Astrocyte (in vitro differentiated cells and primary cell): ENCODE measurements around the gene OSTM1. TPM values are rescaled to one million over a fixed set of nuclear protein-coding genes. Genes with fewer than 3 reads are reported as not detected.
"Not testable (repeated sequence)": the region's sequence is repeated elsewhere in the genome, so short reads cannot be mapped to it uniquely, and the experiment has no call there.

Experiments
- DNase-seq: peaks from one replicate; pipeline ENCODE4 v3.0.0-alpha.2; 2010; ENCODE audit warnings: low read depth
- FAIRE-seq: peaks from 2 replicates; lab custom pipeline; 2011; peaks lifted over from hg19 to GRCh38; lab: Jason Lieb, UNC
- H2AFZ ChIP-seq: 2 replicates; pipeline ENCODE4 v1.6.0; 2012; ENCODE audit warnings: low read depth, low read length, inconsistent platforms
- H3K27ac ChIP-seq: 2 replicates; pipeline ENCODE4 v1.5.1; 2011; ENCODE audit warnings: low read depth, low read length, inconsistent platforms
- H3K27me3 ChIP-seq: 2 replicates; pipeline ENCODE4 v1.6.0; 2011; ENCODE audit warnings: low read length, inconsistent platforms; ENCODE audit not compliant: insufficient read depth
- H3K36me3 ChIP-seq: 2 replicates; pipeline ENCODE4 v1.5.1; 2011; ENCODE audit warnings: low read length, inconsistent platforms; ENCODE audit not compliant: insufficient read depth
- H3K4me1 ChIP-seq: 2 replicates; pipeline ENCODE4 v1.5.1; 2011; ENCODE audit warnings: low read length, inconsistent platforms; ENCODE audit not compliant: insufficient read depth
- H3K4me2 ChIP-seq: 2 replicates; pipeline ENCODE4 v1.6.0; 2012; ENCODE audit warnings: low read length, inconsistent platforms
- H3K4me3 ChIP-seq: 2 replicates; pipeline ENCODE4 v1.5.1; 2011; ENCODE audit warnings: low read depth, mild to moderate bottlenecking, low read length, inconsistent platforms; ENCODE audit not compliant: insufficient read depth
- H3K79me2 ChIP-seq: 2 replicates; pipeline ENCODE4 v1.6.0; 2012; ENCODE audit warnings: mild to moderate bottlenecking, low read length, inconsistent platforms; ENCODE audit not compliant: insufficient read depth
- H3K9ac ChIP-seq: 2 replicates; pipeline ENCODE4 v1.6.0; 2012; ENCODE audit warnings: mild to moderate bottlenecking, low read length, inconsistent platforms
- H3K9me3 ChIP-seq: 2 replicates; pipeline ENCODE4 v1.5.1; 2012; ENCODE audit warnings: low read depth, mild to moderate bottlenecking, low read length, inconsistent platforms; ENCODE audit not compliant: insufficient read depth
- H4K20me1 ChIP-seq: 2 replicates; pipeline ENCODE4 v1.6.0; 2012; ENCODE audit warnings: low read length, inconsistent platforms; ENCODE audit not compliant: insufficient read depth
- H3K27ac Mint-ChIP-seq: one replicate; pipeline ENCODE4 v1.8.0; 2021; ENCODE audit warnings: mild to moderate bottlenecking, mixed read lengths; ENCODE audit not compliant: unreplicated experiment
- H3K27me3 Mint-ChIP-seq: one replicate; pipeline ENCODE4 v1.8.0; 2021; ENCODE audit warnings: low read depth, mixed read lengths; ENCODE audit not compliant: unreplicated experiment
- H3K36me3 Mint-ChIP-seq: one replicate; pipeline ENCODE4 v1.8.0; 2021; ENCODE audit warnings: low read depth, mixed read lengths; ENCODE audit not compliant: unreplicated experiment
- H3K4me1 Mint-ChIP-seq: one replicate; pipeline ENCODE4 v1.8.0; 2021; ENCODE audit warnings: low read depth, mixed read lengths; ENCODE audit not compliant: unreplicated experiment
- H3K4me3 Mint-ChIP-seq: one replicate; pipeline ENCODE4 v1.8.0; 2021; ENCODE audit warnings: mild to moderate bottlenecking, moderate library complexity, mixed read lengths; ENCODE audit not compliant: unreplicated experiment
- H3K9me3 Mint-ChIP-seq: one replicate; pipeline ENCODE4 v1.8.0; 2021; ENCODE audit warnings: mild to moderate bottlenecking, mixed read lengths; ENCODE audit not compliant: unreplicated experiment
- EZH2 ChIP-seq: IDR thresholded peaks from 2 replicates; pipeline ENCODE4 v1.6.1; 2012; ENCODE audit warnings: mild to moderate bottlenecking, low read length, inconsistent platforms; ENCODE audit not compliant: insufficient read depth
- total RNA-seq: library from RNA; stranded (reverse); gene quantifications from 2 replicates; pipeline ENCODE4 v1.2.1, GENCODE V29; 2021
- TF ChIP-seq, protein P1 (sequence below): IDR thresholded peaks from 2 replicates; pipeline ENCODE4 v1.5.1; 2011; ENCODE audit warnings: low read depth, mild to moderate bottlenecking, inconsistent platforms, low read length, moderate library complexity; ENCODE audit not compliant: insufficient read depth

Gene OSTM1
- total RNA-seq, 1 donor from 2014 or later = 58.3 TPM

DNA sequence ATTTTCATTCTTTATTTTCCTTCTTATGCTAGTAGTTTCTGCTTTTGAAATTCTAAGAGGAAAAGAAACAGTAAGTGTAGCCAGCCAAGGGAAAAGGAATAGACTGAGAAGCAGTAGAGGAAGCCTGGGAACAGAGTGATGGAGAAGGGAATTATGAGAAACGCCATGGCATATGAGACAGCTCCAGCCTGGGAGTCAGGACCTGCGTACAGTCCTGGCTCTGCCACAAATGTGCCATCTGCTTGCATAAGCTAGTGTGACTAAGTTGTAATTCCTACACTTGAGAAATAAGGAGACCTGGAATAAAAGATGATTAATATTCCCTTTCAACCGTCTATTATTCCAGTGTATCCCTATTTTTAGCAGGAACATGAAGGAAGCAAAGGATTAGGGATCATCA is 47.5 kb downstream of the OSTM1 start:
- no peak overlapping the region for H3K27ac ChIP-seq
- H3K79me2 ChIP-seq = no peaks in the 10 kb centered on the region
- Mint-ChIP-seq H3K9me3 (peaks cover 1% of the 10 kb centered on the region), H3K27ac (no peak overlapping the region), H3K27me3 (no peaks in the 10 kb centered on the region), H3K4me1 (no peaks in the 10 kb centered on the region), H3K4me3 (no peak overlapping the region), H3K36me3 (peaks cover 7% of the 10 kb centered on the region)
- DNase-seq (no peak), FAIRE-seq (no peak)
- H4K20me1 ChIP-seq = no peaks in the 10 kb centered on the region
- H3K36me3 ChIP-seq = no peaks in the 10 kb centered on the region
- H2AFZ ChIP-seq = no peak overlapping the region
- no peaks in the 10 kb centered on the region for H3K9me3 ChIP-seq
- no peak overlapping the region for H3K4me2 ChIP-seq
- no peaks in the 10 kb centered on the region for H3K27me3 ChIP-seq
- H3K4me3 ChIP-seq = no peak overlapping the region
- no peak for TF ChIP-seq EZH2
- TF ChIP-seq, protein P1, sequence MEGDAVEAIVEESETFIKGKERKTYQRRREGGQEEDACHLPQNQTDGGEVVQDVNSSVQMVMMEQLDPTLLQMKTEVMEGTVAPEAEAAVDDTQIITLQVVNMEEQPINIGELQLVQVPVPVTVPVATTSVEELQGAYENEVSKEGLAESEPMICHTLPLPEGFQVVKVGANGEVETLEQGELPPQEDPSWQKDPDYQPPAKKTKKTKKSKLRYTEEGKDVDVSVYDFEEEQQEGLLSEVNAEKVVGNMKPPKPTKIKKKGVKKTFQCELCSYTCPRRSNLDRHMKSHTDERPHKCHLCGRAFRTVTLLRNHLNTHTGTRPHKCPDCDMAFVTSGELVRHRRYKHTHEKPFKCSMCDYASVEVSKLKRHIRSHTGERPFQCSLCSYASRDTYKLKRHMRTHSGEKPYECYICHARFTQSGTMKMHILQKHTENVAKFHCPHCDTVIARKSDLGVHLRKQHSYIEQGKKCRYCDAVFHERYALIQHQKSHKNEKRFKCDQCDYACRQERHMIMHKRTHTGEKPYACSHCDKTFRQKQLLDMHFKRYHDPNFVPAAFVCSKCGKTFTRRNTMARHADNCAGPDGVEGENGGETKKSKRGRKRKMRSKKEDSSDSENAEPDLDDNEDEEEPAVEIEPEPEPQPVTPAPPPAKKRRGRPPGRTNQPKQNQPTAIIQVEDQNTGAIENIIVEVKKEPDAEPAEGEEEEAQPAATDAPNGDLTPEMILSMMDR = no peak
- no peaks in the 10 kb centered on the region for H3K4me1 ChIP-seq
- H3K9ac ChIP-seq = no peak overlapping the region

DNA sequence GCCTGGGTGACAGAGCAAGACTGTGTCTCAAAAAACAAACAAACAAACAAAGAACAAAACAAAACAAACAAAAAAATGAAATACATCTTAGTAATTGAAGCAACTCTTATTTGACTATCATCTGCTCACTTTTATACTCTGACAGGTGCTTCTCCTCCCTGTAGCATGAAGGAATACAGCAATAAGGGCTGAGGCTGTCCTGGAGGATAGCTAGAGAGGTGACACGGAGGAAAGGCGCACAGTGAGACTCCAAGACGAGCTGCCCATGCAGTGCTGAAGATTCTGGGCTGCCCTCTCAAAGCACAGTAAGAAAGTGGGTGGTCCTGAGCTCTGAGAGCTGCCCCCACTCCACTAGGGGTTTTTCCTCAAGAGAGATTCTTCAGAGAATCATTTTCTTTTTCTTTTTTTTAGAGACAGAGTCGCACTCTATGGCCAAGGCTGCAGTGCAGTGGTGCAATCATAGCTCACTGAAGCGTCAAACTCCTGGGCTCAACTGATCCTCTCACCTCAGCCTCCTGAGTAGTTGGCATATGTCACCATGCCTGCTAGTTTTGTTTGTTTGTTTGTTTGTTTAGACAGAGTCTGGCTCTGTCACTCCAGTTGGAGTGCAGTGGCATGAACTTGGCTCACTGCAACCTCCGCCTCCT is 50.0 kb downstream of the OSTM1 start:
- Histone ChIP-seq H3K4me3 (no peak overlapping the region), H2AFZ (no peak overlapping the region), H3K4me2 (no peak overlapping the region), H3K36me3 (no peaks in the 10 kb centered on the region), H3K9ac (no peak overlapping the region), H4K20me1 (no peaks in the 10 kb centered on the region), H3K9me3 (no peaks in the 10 kb centered on the region), H3K4me1 (no peaks in the 10 kb centered on the region), H3K79me2 (no peaks in the 10 kb centered on the region), H3K27me3 (no peaks in the 10 kb centered on the region), H3K27ac (no peak overlapping the region)
- TF ChIP-seq, protein P1 = no peak
- no peak for TF ChIP-seq EZH2
- Mint-ChIP-seq H3K27me3 (no peaks in the 10 kb centered on the region), H3K27ac (no peak overlapping the region), H3K9me3 (peaks cover 1% of the 10 kb centered on the region), H3K36me3 (peaks cover 4% of the 10 kb centered on the region), H3K4me1 (no peaks in the 10 kb centered on the region), H3K4me3 (no peak overlapping the region)
- no peak for FAIRE-seq
- DNase-seq = no peak

DNA sequence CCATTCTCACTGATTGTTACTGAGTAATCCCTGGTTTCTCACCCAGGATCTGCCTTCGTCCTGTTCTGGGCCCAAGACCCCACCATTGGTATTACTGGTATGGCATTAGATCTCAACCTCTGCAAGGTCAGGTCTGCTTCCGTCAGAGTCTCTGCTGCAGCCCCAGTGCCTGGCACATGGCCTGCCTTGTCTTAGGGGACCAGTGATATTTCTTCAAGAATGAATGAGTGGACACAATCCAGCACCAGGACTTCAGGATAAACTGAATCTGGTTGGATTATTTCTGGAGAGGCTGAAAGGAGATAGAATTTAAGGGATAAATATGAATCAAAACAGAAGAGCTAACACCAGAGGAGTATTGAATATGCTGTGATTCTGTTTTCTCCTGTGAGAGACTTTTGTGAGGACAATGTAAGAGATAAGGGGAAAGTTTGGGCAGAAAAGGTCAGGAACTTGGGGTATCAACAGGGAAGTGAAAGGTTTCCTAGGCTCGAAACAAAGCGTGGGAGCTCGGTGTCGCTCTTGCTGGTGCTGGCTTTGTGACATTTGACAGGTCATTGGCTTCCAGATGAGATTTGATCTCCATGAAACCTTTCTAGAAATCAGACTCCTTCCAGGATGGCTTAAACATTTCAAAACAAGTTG is 53.9 kb downstream of the OSTM1 start:
- Histone ChIP-seq H3K36me3 (no peaks in the 10 kb centered on the region), H2AFZ (no peak overlapping the region), H4K20me1 (no peaks in the 10 kb centered on the region), H3K4me2 (no peak overlapping the region), H3K9ac (no peak overlapping the region), H3K79me2 (no peaks in the 10 kb centered on the region), H3K9me3 (no peaks in the 10 kb centered on the region), H3K27ac (no peak overlapping the region), H3K27me3 (no peaks in the 10 kb centered on the region), H3K4me3 (no peak overlapping the region), H3K4me1 (no peaks in the 10 kb centered on the region)
- FAIRE-seq (no peak), DNase-seq (no peak)
- TF ChIP-seq, protein P1 = no peak
- TF ChIP-seq EZH2 = no peak
- H3K27ac Mint-ChIP-seq = no peak overlapping the region
- H3K4me3 Mint-ChIP-seq = no peak overlapping the region
- H3K4me1 Mint-ChIP-seq = no peaks in the 10 kb centered on the region
- H3K36me3 Mint-ChIP-seq = peaks cover 4% of the 10 kb centered on the region
- peaks cover 6% of the 10 kb centered on the region for H3K9me3 Mint-ChIP-seq
- peaks cover 4% of the 10 kb centered on the region for H3K27me3 Mint-ChIP-seq

DNA sequence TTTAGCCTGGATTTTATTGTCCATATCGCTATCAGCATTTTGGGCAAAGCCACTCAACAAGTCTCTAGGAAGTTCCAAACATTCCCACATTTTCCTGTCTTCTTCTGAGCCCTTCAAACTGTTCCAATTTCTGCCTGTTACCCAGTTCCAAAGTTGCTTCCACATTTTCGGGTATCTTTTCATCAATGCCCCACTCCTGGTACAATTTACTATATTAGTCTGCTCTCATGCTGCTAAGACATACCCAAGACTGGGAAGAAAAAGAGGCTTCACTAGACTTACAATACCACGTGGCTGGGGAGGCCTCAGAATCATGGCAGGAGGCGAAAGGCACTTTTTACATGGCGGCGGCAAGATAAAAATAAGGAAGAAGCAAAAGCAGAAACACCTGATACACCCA is 58.3 kb downstream of the OSTM1 start:
- not testable (repeated sequence) for H3K4me2 ChIP-seq, H4K20me1 ChIP-seq, H3K4me3 ChIP-seq, H3K36me3 Mint-ChIP-seq, H3K27ac ChIP-seq, H2AFZ ChIP-seq, H3K4me1 Mint-ChIP-seq, FAIRE-seq, H3K9ac ChIP-seq, H3K27ac Mint-ChIP-seq, H3K27me3 ChIP-seq, H3K9me3 ChIP-seq, H3K4me3 Mint-ChIP-seq, H3K27me3 Mint-ChIP-seq, H3K36me3 ChIP-seq, H3K4me1 ChIP-seq, H3K79me2 ChIP-seq, DNase-seq, H3K9me3 Mint-ChIP-seq
